Measurements from ENCODE around the gene RNF20.

DNA sequence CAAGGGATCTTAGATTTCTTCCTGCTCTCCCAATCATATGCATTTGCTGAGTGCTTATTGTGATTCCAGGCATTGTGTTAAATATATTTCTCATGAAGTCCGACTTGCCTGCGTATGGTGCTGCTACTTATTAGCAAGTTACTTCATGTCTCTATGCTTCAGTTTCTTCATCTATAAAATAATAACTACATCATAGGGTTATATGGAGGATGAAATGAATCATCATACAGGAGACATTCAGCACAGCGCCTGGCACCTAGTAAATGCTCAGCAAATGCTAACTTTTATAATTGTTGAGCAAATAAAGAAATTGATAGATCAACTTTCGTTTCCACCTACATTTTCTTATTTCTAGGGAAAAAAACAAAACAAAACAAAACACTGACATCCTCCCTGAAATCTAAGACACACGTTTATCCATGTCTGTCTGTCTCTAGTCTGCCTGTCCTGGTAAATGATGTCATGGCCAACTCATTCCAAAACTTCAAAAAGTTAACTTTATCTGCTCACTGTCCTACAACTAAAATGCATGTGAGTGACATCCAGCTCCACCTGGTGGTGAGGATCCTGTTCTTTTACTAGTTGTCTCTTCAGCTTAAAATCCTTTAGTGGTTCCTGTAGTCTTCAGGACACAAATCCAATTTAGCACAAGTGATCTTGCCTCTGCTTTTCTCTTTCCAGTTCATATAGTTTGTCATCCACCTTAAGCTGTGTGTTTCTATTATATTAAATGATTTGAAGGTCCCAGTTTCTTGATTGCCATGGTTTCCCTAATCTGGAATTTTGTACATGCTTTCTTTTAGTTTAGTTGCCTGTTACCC is 33.5 kb downstream of the RNF20 start:
- TF ChIP-seq POLR2A (IDR thresholded peaks at IDR 0.05), result no peak
- TF ChIP-seq, protein P1, sequence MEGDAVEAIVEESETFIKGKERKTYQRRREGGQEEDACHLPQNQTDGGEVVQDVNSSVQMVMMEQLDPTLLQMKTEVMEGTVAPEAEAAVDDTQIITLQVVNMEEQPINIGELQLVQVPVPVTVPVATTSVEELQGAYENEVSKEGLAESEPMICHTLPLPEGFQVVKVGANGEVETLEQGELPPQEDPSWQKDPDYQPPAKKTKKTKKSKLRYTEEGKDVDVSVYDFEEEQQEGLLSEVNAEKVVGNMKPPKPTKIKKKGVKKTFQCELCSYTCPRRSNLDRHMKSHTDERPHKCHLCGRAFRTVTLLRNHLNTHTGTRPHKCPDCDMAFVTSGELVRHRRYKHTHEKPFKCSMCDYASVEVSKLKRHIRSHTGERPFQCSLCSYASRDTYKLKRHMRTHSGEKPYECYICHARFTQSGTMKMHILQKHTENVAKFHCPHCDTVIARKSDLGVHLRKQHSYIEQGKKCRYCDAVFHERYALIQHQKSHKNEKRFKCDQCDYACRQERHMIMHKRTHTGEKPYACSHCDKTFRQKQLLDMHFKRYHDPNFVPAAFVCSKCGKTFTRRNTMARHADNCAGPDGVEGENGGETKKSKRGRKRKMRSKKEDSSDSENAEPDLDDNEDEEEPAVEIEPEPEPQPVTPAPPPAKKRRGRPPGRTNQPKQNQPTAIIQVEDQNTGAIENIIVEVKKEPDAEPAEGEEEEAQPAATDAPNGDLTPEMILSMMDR (IDR thresholded peaks at IDR 0.05), result peak; percentile 15 to 42 (median 34)
